Spleen (tissue), 11 donors: ENCODE measurements around the gene DCTN2. TPM values are rescaled to one million over a fixed set of nuclear protein-coding genes. Genes with fewer than 3 reads are reported as not detected.

Experiments used
- DNase-seq: peaks from one replicate; pipeline ENCODE4 v3.0.0-alpha.2; 2020
- H3K27ac ChIP-seq, 8 donors: fragments of 200-600 bp; sonication (generic) in 7 of 8; 1 replicate in 4 of 8; 2 replicates in 4 of 8; pipeline versions ENCODE4 v1.5.0 to v1.8.0; 2016 to 2021; ENCODE audit warnings: inconsistent platforms in 4 of 8, mild to moderate bottlenecking in 4 of 8, moderate library complexity in 1 of 8
- H3K27me3 ChIP-seq, 7 donors: fragments of 200-600 bp; sonication (generic) in 6 of 7; replicated peaks in 1 of 7; 1 replicate in 4 of 7; 2 replicates in 3 of 7; pipeline versions ENCODE4 v1.5.0 to v1.8.0; 2016 to 2021; ENCODE audit warnings: inconsistent platforms in 3 of 7, mild to moderate bottlenecking in 1 of 7
- H3K36me3 ChIP-seq, 6 donors: fragments of 200-600 bp; sonication (generic) in 5 of 6; 1 replicate in 4 of 6; 2 replicates in 2 of 6; pipeline versions ENCODE4 v1.5.0 to v1.8.0; 2016 to 2021; ENCODE audit warnings: inconsistent platforms in 2 of 6
- H3K4me1 ChIP-seq, 6 donors: fragments of 200-600 bp; sonication (generic) in 5 of 6; 1 replicate in 3 of 6; 2 replicates in 3 of 6; pipeline versions ENCODE4 v1.5.0 to v1.8.0; 2016 to 2021; ENCODE audit warnings: inconsistent platforms in 3 of 6
- H3K4me3 ChIP-seq, 8 donors: fragments of 200-600 bp; sonication (generic) in 7 of 8; 1 replicate in 4 of 8; 2 replicates in 4 of 8; pipeline versions ENCODE4 v1.5.0 to v1.8.0; 2016 to 2021; ENCODE audit warnings: inconsistent platforms in 4 of 8, mild to moderate bottlenecking in 4 of 8, moderate library complexity in 2 of 8
- H3K9me3 ChIP-seq, 8 donors: fragments of 200-600 bp; sonication (generic) in 7 of 8; 1 replicate in 4 of 8; 2 replicates in 4 of 8; pipeline versions ENCODE4 v1.5.0 to v1.8.0; 2016 to 2021; ENCODE audit warnings: inconsistent platforms in 4 of 8
- POLR2A ChIP-seq, 3 donors: fragments of 450-650 bp; IDR thresholded peaks; one replicate each; pipeline ENCODE4 v1.5.1; 2017; ENCODE audit warnings: antibody characterized with exemption in 3 of 3, mild to moderate bottlenecking in 1 of 3
- POLR2AphosphoS5 ChIP-seq, 3 donors: sonication (generic); formaldehyde crosslinking; IDR thresholded peaks; one replicate each; pipeline ENCODE4 v1.5.1; 2017; ENCODE audit warnings: antibody characterized with exemption in 3 of 3
- WGBS, 5 donors: extraction: QIAGEN DNeasy Blood & Tissue Kit in 3 of 5; methylation state at CpG; one replicate each; pipeline versions ENCODE4 v1.1.5 to v1.1.7; 2013 to 2018; 5-methylcytosine and 5-hydroxymethylcytosine counted together
- intact Hi-C: fragments of 100-400 bp; cut with DNase I; formaldehyde crosslinking; loops from one replicate; pipeline ENCODE4 v1.15.0; 2023; ENCODE audit warnings: low total_unique reads
- polyA plus RNA-seq, 3 donors: library from polyadenylated mRNA; stranded (reverse); fragments of 200-250 nt; gene quantifications; one replicate each; pipeline ENCODE4 v1.2.1, GENCODE V29; 2013
- total RNA-seq, 7 donors: library from RNA; depleted of rRNA in 3 of 7; stranded (reverse); fragments of >200 nt in 3 of 7; fragmentation: NEBNext Ultra II Directional in 4 of 7; extraction: Animal tissue kit (Norgen Biotek cat#: 25700) in 4 of 7; gene quantifications; one replicate each; pipeline versions ENCODE4 v1.1.0 to v1.2.1, GENCODE V29; 2016 to 2021
- TF ChIP-seq, protein P1 (sequence below), 11 experiments: fragments of 200-600 bp in 7 of 11; fragments of 450-650 bp in 4 of 11; sonication (generic) in 4 of 11; IDR thresholded peaks in 8 of 11; conservative IDR thresholded peaks in 3 of 11; 1 replicate in 7 of 11; 2 replicates in 4 of 11; pipeline versions ENCODE4 v1.4.0 to v1.8.0; 2016 to 2021; ENCODE audit warnings: antibody characterized with exemption in 11 of 11, inconsistent platforms in 4 of 11, mild to moderate bottlenecking in 1 of 11
- donor health status: healthy with polysubstance abuse.
- donor health status: DM: no; HTN: no; CAD: no; lungs with moderate emphysema.
- donor health status: DM: no; HTN: no; CAD: no.
- donor health status: Bipolar disorder and iron deficiency.
- donor health status: healthy.
- donor health status: DM: no; HTN: no; CAD: no.
- donor health status: DM: yes; HTN: yes; CAD: no.

DCTN2 gene
- total and polyA plus RNA-seq, 10 donors = 53.3 to 152 (median 88.8) TPM

DNA sequence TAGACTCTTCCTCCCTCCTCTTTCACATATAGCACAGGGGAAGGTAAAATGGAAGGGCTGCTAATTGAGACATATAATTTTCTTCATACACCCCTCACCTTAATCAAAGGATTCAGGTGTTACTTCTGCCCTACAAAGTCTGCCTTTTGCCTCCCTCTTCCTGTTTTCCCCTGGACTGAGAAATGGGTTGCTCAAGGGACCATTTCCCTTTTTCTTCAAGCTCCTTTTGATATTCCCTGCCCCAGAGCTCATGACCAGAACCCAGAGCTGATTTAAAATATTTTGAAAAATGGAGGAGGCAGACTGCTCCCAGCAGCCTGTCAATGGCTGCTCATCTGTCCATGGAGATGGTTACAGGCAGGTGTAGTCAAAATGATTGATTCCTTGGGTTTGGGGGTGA, 37.7 kb upstream of the DCTN2 start:
- Histone ChIP-seq H3K4me3 (no peak overlapping the region), H3K4me1 (peaks cover 0 to 13% (median 3%) of the 10 kb centered on the region in 6 donors), H3K27ac (no peak overlapping the region), H3K36me3 (no peaks in the 10 kb centered on the region), H3K9me3 (no peaks in the 10 kb centered on the region), H3K27me3 (peaks cover 0 to 50% (median 0%) of the 10 kb centered on the region in 7 donors)
- intact Hi-C loops = loop anchor here (5.0 kb wide), 1 partner anchor 38 kb away; no protein-coding TSS in a partner anchor
- TF ChIP-seq POLR2AphosphoS5 (IDR thresholded peaks at IDR 0.05) (no peak), POLR2A (IDR thresholded peaks at IDR 0.05) (no peak)
- TF ChIP-seq, protein P1, sequence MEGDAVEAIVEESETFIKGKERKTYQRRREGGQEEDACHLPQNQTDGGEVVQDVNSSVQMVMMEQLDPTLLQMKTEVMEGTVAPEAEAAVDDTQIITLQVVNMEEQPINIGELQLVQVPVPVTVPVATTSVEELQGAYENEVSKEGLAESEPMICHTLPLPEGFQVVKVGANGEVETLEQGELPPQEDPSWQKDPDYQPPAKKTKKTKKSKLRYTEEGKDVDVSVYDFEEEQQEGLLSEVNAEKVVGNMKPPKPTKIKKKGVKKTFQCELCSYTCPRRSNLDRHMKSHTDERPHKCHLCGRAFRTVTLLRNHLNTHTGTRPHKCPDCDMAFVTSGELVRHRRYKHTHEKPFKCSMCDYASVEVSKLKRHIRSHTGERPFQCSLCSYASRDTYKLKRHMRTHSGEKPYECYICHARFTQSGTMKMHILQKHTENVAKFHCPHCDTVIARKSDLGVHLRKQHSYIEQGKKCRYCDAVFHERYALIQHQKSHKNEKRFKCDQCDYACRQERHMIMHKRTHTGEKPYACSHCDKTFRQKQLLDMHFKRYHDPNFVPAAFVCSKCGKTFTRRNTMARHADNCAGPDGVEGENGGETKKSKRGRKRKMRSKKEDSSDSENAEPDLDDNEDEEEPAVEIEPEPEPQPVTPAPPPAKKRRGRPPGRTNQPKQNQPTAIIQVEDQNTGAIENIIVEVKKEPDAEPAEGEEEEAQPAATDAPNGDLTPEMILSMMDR (IDR thresholded peaks at IDR 0.05 in 8 of 11, conservative IDR thresholded peaks at IDR 0.05 in 3 of 11) = no peak
- no peak for DNase-seq

DNA sequence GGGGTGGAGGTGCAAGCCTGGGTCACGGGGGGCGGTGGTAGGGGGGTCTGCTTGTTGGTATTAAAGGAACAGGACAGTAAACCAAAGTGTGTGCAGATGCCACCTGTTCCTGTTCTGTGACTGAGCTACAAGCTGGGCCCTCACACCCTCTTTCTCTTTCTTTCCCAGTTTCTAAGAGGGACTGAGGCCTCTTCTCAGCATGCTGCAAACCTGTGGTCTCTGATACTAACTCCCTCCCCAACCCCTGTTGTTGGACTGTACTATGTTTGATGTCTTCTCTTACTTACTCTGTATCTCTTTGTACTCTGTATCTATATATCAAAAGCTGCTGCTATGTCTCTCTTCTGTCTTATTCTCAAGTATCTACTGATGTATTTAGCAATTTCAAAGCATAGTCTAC, 37.1 kb upstream of the DCTN2 start:
- Histone ChIP-seq H3K9me3 (no peaks in the 10 kb centered on the region), H3K27ac (no peak overlapping the region), H3K4me3 (no peak overlapping the region), H3K27me3 (peaks cover 0 to 50% (median 0%) of the 10 kb centered on the region in 7 donors), H3K36me3 (no peaks in the 10 kb centered on the region), H3K4me1 (peaks cover 0 to 13% (median 3%) of the 10 kb centered on the region in 6 donors)
- 98 to 100% (median 100%) methylated on average over 2 of the region's 2 CpGs for WGBS, 5 donors
- DNase-seq = no peak
- intact Hi-C loops = loop anchor here (5.0 kb wide), 1 partner anchor 38 kb away; no protein-coding TSS in a partner anchor
- TF ChIP-seq POLR2A (IDR thresholded peaks at IDR 0.05) = no peak
- TF ChIP-seq, protein P1 (IDR thresholded peaks at IDR 0.05 in 8 of 11, conservative IDR thresholded peaks at IDR 0.05 in 3 of 11) = no peak
- no peak for TF ChIP-seq POLR2AphosphoS5 (IDR thresholded peaks at IDR 0.05)

DNA sequence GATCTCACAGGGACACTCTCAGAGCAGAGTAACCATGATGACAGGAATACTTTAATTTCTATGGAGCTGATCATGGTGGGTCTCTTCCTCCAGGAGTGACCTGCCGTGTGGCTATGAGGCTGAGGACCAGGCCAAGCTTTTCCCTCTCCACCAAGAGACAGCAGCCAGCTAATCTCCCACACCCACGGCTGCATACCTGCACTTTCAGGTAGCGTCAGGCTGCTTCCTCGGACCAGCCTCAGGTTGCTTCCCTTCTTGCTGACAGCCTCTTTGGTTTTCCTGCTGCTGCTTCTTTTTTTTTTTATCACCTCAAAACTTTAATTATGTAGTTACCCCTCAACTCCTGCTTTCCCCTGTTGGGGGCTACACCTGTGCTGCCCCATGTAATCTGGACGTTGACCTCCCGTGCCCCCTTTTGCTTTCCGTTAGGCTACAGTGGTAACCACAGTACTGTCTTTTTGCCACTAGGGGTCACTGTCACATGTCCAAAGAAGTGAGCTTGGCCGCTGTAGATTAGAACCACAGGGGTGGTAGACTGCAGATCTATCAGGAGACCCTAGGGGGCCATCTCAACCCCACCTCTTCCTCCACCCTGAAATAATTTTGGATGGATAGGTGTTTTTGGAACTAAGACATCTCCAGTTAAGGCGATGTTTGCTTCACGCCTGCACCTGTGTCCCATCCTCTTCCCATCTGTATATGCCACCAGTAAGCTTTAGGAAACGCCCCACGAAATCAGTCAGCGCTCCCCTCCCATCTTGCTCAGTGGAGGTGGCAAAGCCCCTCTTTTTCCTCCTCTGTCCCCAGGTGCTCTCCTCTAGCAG, 36.2 kb upstream of the DCTN2 start:
- Histone ChIP-seq H3K27ac (no peak overlapping the region), H3K9me3 (no peaks in the 10 kb centered on the region), H3K4me1 (peaks cover 0 to 13% (median 3%) of the 10 kb centered on the region in 6 donors), H3K36me3 (no peaks in the 10 kb centered on the region), H3K4me3 (no peak overlapping the region), H3K27me3 (peaks cover 0 to 46% (median 0%) of the 10 kb centered on the region in 7 donors)
- DNase-seq = no peak
- intact Hi-C loops = loop anchor here (5.0 kb wide), 1 partner anchor 39 kb away; no protein-coding TSS in a partner anchor
- WGBS, 5 donors = 42 to 52% (median 47%) methylated on average over 13 of the region's 13 CpGs
- peak in 1 of 3 donors; percentile 21 for TF ChIP-seq POLR2AphosphoS5 (IDR thresholded peaks at IDR 0.05)
- TF ChIP-seq, protein P1 (IDR thresholded peaks at IDR 0.05 in 8 of 11, conservative IDR thresholded peaks at IDR 0.05 in 3 of 11) = peak; percentile 94 to 97 (median 95)
- no peak for TF ChIP-seq POLR2A (IDR thresholded peaks at IDR 0.05)

DNA sequence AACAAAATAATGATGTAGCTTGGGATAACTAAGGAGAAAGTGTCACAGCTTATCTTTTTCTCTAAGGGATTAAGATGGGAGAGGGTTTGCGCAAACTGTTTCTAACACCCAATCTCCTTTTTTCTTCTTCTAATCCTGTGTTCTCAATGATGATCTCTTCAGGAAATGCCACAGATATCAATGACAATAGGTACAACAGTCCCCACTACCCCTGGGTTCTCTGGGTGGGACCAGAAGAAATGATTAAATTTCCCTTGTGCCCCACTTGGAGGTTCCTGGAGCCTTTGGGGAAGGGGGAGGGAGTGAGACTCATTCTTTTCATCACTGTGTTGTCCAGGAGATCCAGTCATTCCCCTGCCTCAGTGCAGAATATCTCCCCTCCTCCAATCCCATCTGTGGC, 35.4 kb upstream of the DCTN2 start:
- Histone ChIP-seq H3K36me3 (no peaks in the 10 kb centered on the region), H3K27ac (no peak overlapping the region), H3K9me3 (no peaks in the 10 kb centered on the region), H3K4me1 (peaks cover 0 to 13% (median 3%) of the 10 kb centered on the region in 6 donors), H3K27me3 (peaks cover 0 to 38% (median 0%) of the 10 kb centered on the region in 7 donors), H3K4me3 (no peak overlapping the region)
- TF ChIP-seq POLR2AphosphoS5 (IDR thresholded peaks at IDR 0.05) = no peak
- DNase-seq = no peak
- 94 to 100% (median 95%) methylated on average over 1 of the region's 1 CpG for WGBS, 5 donors
- intact Hi-C loops = loop anchor here (5.0 kb wide), 1 partner anchor 40 kb away; no protein-coding TSS in a partner anchor
